Neutrophil (primary cell): Measurements from ENCODE around the gene PDGFD.

Source experiments
- H3K27ac ChIP-seq: fragments of 200-600 bp; sonication (generic); 2 replicates; pipeline ENCODE4 v1.5.1; 2016; ENCODE audit warnings: mild to moderate bottlenecking, moderate library complexity
- H3K27me3 ChIP-seq: fragments of 200-600 bp; sonication (generic); 2 replicates; pipeline ENCODE4 v1.6.0; 2016; ENCODE audit warnings: mild to moderate bottlenecking
- H3K36me3 ChIP-seq: fragments of 200-600 bp; sonication (generic); 2 replicates; pipeline ENCODE4 v1.5.1; 2017
- H3K4me1 ChIP-seq, 2 experiments: fragments of 200-600 bp in 1 of 2; sonication (generic) in 1 of 2; 1 replicate in 1 of 2; 2 replicates in 1 of 2; pipeline versions ENCODE4 v1.5.1 to v1.6.1; 2013 to 2016; ENCODE audit warnings: low read depth in 1 of 2, low read length in 1 of 2, mild to moderate bottlenecking in 1 of 2, moderate library complexity in 1 of 2; ENCODE audit not compliant: control insufficient read depth in 1 of 2, insufficient read depth in 1 of 2
- H3K4me3 ChIP-seq, 2 experiments: fragments of 200-600 bp in 1 of 2; sonication (generic) in 1 of 2; 1 replicate in 1 of 2; 2 replicates in 1 of 2; pipeline ENCODE4 v1.5.1; 2013 to 2016; ENCODE audit warnings: low read depth in 1 of 2, low read length in 1 of 2, mild to moderate bottlenecking in 1 of 2, moderate library complexity in 1 of 2
- H3K9me3 ChIP-seq: fragments of 200-600 bp; sonication (generic); 2 replicates; pipeline ENCODE4 v1.5.1; 2016
- TF ChIP-seq, protein P1 (sequence below): fragments of 200-600 bp; sonication (generic); IDR thresholded peaks from 2 replicates; pipeline ENCODE4 v1.5.1; 2016; ENCODE audit warnings: antibody characterized with exemption

The PDGFD gene

DNA sequence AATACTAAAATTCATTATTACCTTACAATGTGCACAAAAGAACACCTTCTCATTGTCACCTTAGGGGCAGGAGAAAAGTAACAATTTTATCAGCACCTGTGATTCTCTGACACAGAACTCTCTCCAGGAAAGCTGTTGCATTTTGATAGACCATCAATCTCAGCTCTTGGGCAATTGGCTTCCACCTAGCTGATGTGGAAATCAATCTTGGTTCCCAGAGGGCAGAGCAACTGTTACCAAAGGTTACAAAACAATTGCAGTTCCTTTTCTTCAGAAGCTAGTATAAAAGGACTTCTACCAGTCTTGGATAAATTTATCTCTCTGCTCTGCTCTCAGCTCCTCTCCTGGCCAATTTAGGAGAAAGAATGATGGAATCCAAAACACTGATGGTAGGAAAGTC, 285.3 kb downstream of the PDGFD start:
- peaks cover 11 to 15% of the 10 kb centered on the region in 2 experiments for H3K4me1 ChIP-seq
- no peaks in the 10 kb centered on the region for H3K9me3 ChIP-seq
- H3K4me3 ChIP-seq = no peak overlapping the region
- TF ChIP-seq, protein P1, sequence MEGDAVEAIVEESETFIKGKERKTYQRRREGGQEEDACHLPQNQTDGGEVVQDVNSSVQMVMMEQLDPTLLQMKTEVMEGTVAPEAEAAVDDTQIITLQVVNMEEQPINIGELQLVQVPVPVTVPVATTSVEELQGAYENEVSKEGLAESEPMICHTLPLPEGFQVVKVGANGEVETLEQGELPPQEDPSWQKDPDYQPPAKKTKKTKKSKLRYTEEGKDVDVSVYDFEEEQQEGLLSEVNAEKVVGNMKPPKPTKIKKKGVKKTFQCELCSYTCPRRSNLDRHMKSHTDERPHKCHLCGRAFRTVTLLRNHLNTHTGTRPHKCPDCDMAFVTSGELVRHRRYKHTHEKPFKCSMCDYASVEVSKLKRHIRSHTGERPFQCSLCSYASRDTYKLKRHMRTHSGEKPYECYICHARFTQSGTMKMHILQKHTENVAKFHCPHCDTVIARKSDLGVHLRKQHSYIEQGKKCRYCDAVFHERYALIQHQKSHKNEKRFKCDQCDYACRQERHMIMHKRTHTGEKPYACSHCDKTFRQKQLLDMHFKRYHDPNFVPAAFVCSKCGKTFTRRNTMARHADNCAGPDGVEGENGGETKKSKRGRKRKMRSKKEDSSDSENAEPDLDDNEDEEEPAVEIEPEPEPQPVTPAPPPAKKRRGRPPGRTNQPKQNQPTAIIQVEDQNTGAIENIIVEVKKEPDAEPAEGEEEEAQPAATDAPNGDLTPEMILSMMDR = no peak
- H3K27me3 ChIP-seq = peaks cover 66% of the 10 kb centered on the region
- no peaks in the 10 kb centered on the region for H3K36me3 ChIP-seq
- peak overlapping the region; percentile 51 for H3K27ac ChIP-seq

GRCh38 chr11:103877221-103877620, 286.7 kb downstream of the PDGFD start:
- peaks cover 58% of the 10 kb centered on the region for H3K27me3 ChIP-seq
- no peaks in the 10 kb centered on the region for H3K9me3 ChIP-seq
- TF ChIP-seq, protein P1 = no peak
- H3K36me3 ChIP-seq = no peaks in the 10 kb centered on the region
- no peak overlapping the region for H3K27ac ChIP-seq
- no peak overlapping the region for H3K4me3 ChIP-seq
- H3K4me1 ChIP-seq = peaks cover 11 to 15% of the 10 kb centered on the region in 2 experiments

- H3K4me3 ChIP-seq = no peak overlapping the region
- H3K36me3 ChIP-seq = no peaks in the 10 kb centered on the region
- H3K4me1 ChIP-seq = peaks cover 11 to 15% of the 10 kb centered on the region in 2 experiments
- no peak overlapping the region for H3K27ac ChIP-seq
- TF ChIP-seq, protein P1 = no peak
- no peaks in the 10 kb centered on the region for H3K9me3 ChIP-seq
- H3K27me3 ChIP-seq = peaks cover 48% of the 10 kb centered on the region
Measured at GRCh38 chr11:103875855-103876510, 288.0 kb downstream of the PDGFD start.

DNA sequence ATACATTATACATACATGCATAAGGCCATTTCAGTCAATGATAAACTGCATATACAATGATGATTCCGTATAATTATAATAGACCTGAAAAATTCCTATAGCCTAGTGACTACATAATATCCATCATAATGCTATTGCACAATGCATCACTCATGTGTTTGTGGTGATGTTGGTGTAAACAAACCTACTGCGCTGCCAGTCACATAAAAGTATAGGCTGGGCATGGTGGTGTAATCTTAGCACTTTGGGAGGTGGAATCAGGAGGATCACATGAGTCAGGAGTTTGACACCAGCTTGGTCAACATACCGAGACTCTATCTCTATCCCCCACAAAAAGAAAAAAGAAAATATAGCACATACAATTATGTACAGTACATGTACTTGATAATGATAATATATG, 291.2 kb downstream of the PDGFD start:
- no peaks in the 10 kb centered on the region for H3K9me3 ChIP-seq
- H3K36me3 ChIP-seq = no peaks in the 10 kb centered on the region
- TF ChIP-seq, protein P1 = no peak
- no peaks in the 10 kb centered on the region for H3K4me1 ChIP-seq
- H3K4me3 ChIP-seq = no peak overlapping the region
- H3K27me3 ChIP-seq = peaks cover 58% of the 10 kb centered on the region
- no peak overlapping the region for H3K27ac ChIP-seq

DNA sequence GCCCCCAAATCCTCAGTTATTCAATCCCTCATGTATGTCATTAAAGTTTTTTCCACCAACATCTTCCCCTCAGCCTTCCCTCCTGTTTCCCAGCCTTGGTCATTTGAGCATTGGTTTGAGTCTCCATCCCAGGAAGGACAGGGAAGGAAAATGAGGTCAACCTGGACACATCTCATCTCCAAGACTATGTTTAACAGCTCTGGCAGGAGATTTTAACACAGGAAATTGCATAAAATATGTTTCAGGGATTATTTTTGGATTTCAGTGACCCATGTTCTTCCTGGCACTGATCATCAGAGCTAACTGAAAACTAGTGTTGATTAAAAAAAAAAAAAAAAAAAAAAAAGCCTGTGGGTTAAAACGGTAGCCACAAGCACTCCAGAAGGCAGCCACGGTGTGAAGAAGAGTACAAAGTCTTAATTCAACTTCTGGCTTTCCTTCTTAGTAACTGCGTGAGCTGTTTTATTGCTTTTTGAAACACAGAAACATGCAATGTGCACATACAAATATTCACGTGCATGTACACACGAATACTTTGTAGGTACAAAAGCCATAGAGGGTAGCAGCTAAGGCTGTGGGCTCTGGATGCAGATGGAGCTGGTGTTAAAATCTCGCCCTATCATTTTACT, 291.9 kb downstream of the PDGFD start:
- Histone ChIP-seq H3K4me3 (no peak overlapping the region), H3K9me3 (no peaks in the 10 kb centered on the region), H3K27me3 (peaks cover 51% of the 10 kb centered on the region), H3K27ac (no peak overlapping the region), H3K4me1 (no peaks in the 10 kb centered on the region), H3K36me3 (no peaks in the 10 kb centered on the region)
- TF ChIP-seq, protein P1 = no peak
